GM12891 (cell line): ENCODE measurements around the gene ABI3.

Source experiments
- POLR2A ChIP-seq: IDR thresholded peaks from 2 replicates; pipeline ENCODE4 v1.6.1; 2011; ENCODE audit warnings: low read depth, low read length, control low read depth
- POLR2AphosphoS5 ChIP-seq: IDR thresholded peaks from 2 replicates; pipeline ENCODE4 v1.6.1; 2011; ENCODE audit warnings: low read depth, low read length, control low read depth

- TF ChIP-seq POLR2AphosphoS5, result no peak
- no peak for TF ChIP-seq POLR2A
Observed at GRCh38 chr17:49260011-49260816, 49.7 kb downstream of the ABI3 start.
